HEK293T (cell line): ENCODE data around the gene SURF4.

ENCODE experiments used
- BHLHE40 ChIP-seq: fragments of 450-650 bp; IDR thresholded peaks from 2 replicates; pipeline ENCODE4 v1.6.1; 2016; ENCODE audit warnings: mild to moderate bottlenecking, moderate library complexity, borderline replicate concordance
- CTBP1 ChIP-seq: fragments of 450-650 bp; IDR thresholded peaks from 2 replicates; pipeline ENCODE4 v1.6.1; 2016; ENCODE audit warnings: borderline replicate concordance
- ELF4 ChIP-seq: fragments of 450-650 bp; IDR thresholded peaks from 2 replicates; pipeline ENCODE4 v1.6.1; 2017; ENCODE audit warnings: antibody characterized with exemption
- FOXA1 ChIP-seq: fragments of 450-650 bp; IDR thresholded peaks from 2 replicates; pipeline ENCODE4 v1.6.1; 2016; ENCODE audit warnings: mild to moderate bottlenecking
- FOXK2 ChIP-seq: fragments of 450-650 bp; IDR thresholded peaks from 2 replicates; pipeline ENCODE4 v1.6.1; 2016; ENCODE audit warnings: mild to moderate bottlenecking
- FOXM1 ChIP-seq: fragments of 450-650 bp; IDR thresholded peaks from 2 replicates; pipeline ENCODE4 v1.6.1; 2017; ENCODE audit warnings: mild to moderate bottlenecking, borderline replicate concordance
- HDGF ChIP-seq: fragments of 450-650 bp; IDR thresholded peaks from 2 replicates; pipeline ENCODE4 v1.6.1; 2017; ENCODE audit warnings: antibody characterized with exemption, borderline replicate concordance
- L3MBTL2 ChIP-seq: fragments of 450-650 bp; conservative IDR thresholded peaks from 2 replicates; pipeline ENCODE4 v1.6.1; 2016; ENCODE audit warnings: mild to moderate bottlenecking
- LEF1 ChIP-seq: fragments of 450-650 bp; IDR thresholded peaks from 2 replicates; pipeline ENCODE4 v1.6.1; 2017; ENCODE audit warnings: mild to moderate bottlenecking, borderline replicate concordance
- NFRKB ChIP-seq: fragments of 450-650 bp; IDR thresholded peaks from 2 replicates; pipeline ENCODE4 v1.6.1; 2016; ENCODE audit warnings: mild to moderate bottlenecking, moderate library complexity
- SP1 ChIP-seq: fragments of 450-650 bp; IDR thresholded peaks from 2 replicates; pipeline ENCODE4 v1.6.1; 2017
- SUZ12 ChIP-seq: fragments of 450-650 bp; IDR thresholded peaks from 2 replicates; pipeline ENCODE4 v1.6.1; 2016; ENCODE audit warnings: mild to moderate bottlenecking
- TARDBP ChIP-seq: fragments of 450-650 bp; IDR thresholded peaks from 2 replicates; pipeline ENCODE4 v1.6.1; 2016
- ZNF384 ChIP-seq: fragments of 450-650 bp; IDR thresholded peaks from 2 replicates; pipeline ENCODE4 v1.6.1; 2016

DNA sequence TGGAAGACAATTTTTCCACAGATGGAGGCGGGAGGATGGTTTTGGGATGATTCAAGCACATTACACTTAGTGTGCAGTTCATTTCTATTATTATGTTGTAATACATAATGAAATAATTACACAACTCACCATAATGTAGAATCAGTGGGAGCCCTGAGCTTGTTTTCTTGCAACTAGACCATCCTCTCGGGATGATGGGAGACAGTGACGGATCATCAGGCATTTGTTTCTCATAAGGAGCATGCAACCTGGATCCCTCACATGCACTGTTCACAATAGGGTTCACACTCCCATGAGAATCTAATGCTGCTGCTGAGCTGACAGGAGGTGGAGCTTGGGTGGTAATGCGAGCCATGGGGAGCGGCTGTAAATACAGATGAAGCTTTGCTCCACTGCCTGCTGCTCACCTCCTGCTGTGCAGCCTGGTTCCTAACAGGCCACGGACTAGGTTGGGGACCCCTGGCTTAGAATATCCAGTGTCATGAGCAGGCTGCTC lies 1.9 kb upstream of the SURF4 start:
- TF ChIP-seq FOXK2: no peak
- TF ChIP-seq FOXA1: no peak
- no peak for TF ChIP-seq HDGF
- no peak for TF ChIP-seq FOXM1
- no peak for TF ChIP-seq ZNF384
- TF ChIP-seq SUZ12: no peak
- TF ChIP-seq SP1: no peak
- TF ChIP-seq TARDBP: no peak
- TF ChIP-seq ELF4: no peak
- no peak for TF ChIP-seq BHLHE40
- no peak for TF ChIP-seq NFRKB
- no peak for TF ChIP-seq CTBP1
- TF ChIP-seq LEF1: no peak
- no peak for TF ChIP-seq L3MBTL2
